CD4-positive, alpha-beta T cell treated with Interleukin-6 at 100 ng/mL for 8 hours (primary cell): Measurements from ENCODE around the gene PDGFA.

ENCODE experiments used
- DNase-seq: peaks from one replicate; pipeline ENCODE4 v3.0.0-alpha.2; 2020; ENCODE audit warnings: mixed read lengths, low spot score

Gene PDGFA

DNA sequence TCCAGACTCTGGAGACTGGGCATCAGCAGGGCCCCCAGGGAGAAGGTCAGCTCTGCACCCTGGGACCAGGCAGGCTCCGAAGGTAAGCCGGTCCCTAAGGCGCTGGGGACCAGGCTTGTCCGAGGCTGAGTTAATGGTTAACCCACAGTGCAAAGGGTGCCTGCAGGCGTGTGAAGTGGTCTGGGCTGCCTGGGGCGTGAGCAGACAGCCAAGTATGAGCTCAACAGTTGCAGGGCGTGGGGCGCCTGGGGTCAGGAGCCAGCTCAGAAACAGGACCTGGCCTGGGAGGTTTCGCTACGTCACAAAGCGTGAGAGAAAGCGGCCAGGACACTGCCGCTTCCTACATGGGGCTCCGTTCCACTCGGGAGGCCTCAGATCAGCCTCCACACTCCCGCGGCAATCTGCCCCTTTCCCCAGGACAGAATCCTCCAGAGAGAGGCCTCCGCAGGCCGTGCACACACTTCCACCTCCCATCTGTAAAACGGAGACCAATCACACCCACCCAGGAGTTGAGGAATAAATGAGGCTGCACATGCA, 16.0 kb downstream of the PDGFA start:
- DNase-seq = no peak

DNA sequence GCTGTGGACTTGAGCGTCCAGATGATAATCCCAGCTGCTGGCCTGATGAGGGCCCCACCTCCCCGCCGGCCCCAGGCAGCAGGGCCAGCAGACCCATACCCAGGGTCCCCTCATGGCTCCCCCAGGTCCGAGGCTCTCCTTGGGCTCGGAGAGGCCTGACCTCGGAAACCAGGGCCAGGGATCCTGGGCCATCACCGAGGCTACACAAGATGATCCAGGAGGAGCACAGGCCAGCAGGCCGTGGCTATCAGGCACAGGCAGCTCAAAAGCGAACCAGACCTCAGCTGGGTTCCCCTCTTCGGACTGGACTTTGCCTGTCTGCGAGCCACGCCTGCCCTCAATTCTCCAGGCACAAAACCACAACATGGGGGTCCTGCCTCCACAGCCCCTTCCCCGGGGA, 17.4 kb downstream of the PDGFA start:
- no peak for DNase-seq

DNA sequence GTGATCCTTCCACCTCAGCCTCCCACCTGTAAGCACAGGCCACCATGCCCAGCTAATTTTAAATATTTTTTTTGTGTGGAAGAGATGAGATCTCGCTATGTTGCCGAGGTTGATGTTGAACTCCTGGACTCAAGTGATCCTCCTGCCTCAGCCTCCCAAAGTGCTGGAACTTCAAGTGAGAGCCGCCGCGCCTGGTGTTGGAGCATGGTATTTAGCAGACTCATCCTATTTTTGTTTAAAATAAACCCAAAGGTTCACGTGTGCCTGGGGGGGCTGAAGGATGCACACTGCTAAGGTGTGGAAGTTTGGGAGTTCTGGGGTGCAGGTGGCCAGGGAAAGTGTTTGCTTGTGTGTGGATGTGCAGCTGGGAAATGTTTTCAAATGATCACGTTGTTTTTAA, 18.1 kb downstream of the PDGFA start:
- DNase-seq = no peak

DNA sequence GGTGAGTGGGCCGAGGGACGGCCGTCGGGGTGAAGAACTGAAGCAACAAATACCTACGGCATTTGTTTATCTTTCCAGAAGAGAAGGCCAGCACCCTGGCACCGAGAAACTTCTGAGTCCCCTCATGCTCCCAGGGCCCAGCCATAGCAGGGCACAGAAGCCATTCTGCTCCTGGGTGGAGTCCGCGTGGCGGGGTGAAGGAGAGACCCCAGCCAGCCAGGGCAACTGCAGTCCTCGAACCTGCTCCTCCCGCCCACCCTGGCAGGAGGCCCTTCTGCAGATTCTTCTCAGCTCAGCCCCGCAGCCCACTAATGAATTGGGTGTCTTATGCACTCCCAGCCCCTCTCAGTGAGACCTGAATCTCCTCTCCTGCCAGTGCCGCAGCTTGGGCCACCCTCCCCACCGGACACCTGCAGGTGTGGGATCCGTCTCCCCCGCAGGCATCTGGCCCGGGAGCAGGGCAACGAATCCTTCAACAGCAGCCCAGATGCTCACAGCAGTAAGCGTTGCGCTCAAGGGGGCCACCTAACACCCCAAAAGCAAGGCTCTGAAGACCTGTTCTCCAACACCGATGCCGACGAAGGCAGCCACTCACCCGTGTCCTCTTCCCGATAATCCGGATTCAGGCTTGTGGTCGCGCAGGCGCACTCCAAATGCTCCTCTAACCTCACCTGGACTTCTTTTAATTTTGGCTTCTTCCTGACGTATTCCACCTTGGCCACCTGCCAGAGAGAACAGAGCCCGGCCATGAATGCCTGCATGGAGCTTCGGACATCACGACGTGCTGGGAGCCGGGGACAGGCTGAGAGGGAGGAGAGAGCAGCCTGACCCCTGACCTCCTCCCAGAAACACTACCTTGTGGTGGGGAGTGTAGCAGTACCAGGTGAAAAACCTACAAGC, 18.9 kb downstream of the PDGFA start:
- DNase-seq = no peak

DNA sequence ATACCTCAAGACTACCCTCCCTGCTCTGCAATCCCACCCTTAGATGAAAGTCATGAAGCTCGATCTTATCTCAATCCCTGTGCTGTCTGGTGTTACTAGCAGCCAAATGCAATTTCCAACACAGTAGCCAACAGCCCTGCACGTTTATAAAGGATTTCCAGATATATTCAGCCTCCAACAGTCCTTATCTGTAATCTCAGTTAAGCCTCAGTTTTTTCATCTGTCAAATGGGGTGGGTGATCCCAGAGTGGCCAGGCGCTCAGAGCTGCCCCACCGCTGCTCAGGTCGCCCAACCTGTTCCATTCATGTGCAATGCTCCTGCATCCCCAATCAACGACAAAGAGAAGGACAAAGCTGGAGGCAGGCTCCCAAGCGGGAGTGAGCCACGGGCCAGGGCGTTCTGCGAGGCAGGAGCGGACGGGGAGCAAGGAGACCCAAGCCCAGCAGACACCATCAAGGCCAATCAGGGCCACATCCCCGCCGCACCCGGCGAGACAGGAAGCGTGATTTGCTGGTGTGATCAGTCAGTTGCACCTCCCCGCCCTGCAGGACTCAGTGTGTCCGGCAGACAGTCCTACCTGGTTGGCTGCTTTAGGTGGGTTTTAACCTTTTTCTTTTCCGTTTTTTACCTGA, 19.7 kb downstream of the PDGFA start:
- no peak for DNase-seq

DNA sequence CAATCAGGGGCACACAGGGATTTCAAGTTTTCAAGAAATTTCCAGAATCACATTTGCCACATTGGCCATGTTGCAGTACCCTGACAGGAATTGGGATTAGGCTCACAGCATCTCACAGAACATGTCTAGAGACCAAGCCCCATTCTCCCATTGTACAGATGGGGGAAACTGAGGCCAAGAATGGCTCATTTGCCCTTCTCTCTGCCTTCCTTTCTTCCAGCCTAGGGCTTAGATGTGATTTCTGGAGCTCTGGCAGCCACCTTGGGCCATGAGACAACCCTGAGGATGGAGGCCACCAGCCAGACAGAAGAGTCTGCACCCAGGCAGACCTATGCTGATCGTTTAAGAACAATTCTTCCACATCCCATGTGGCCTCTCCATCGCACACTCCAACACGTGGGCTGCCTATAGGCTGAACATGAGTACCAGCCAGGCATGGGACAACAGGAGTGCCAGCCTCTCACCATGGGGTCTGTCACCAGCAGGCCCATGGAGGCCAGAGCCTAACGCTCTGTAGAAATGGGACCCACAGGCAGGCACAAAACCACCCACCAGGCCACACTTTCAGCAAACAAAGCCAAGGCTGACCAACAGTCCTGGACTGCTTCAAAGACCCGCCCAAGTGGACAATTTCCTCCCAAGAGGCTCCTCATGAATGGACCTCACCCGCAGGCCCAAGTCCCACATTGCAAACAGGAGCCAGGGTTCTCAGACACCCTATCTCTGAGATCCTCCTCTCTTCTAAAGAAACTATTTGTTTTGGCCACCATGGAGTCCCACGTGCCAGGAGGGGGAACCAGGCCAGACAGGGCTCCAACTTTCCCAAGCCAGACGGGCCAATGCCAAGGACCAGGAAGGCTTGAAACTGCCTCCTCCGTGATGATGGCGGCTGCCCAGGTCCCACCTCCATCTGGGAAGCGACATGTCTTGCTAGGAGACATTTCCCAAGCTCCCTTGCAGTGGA, 20.7 kb downstream of the PDGFA start:
- DNase-seq = no peak

DNA sequence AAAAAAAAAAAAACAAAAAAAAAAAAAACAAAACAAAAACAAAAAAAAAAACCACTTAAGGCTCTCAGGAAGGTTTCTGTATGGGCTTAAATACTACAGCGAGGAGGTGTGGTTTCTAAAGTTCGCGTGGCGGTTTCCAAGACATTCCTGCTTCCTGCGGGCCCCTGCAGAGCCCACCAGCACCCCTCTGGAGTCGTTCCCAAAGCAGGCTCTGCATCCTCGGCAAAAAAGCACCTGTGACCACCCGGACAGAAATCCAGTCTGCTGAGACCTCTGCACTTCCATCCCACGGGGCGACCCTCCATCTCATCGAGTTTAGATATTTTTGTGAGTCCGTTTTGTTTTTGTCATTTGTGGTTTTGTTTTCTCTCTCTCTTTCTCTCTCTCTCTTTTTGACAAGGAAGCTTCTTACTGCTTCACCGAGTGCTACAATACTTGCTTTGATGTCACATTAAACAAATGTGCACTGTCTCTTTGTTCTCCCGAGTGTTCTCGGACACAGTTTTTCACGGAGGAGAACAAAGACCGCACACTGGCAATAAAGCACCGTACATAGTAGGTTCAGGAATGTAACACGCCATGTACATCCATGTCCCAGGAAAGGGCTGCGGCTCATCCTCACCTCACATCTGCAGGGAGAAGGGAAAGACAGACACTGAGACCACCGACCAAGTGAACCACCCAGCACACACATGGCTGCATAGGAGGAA, 21.5 kb downstream of the PDGFA start:
- no peak for DNase-seq

DNA sequence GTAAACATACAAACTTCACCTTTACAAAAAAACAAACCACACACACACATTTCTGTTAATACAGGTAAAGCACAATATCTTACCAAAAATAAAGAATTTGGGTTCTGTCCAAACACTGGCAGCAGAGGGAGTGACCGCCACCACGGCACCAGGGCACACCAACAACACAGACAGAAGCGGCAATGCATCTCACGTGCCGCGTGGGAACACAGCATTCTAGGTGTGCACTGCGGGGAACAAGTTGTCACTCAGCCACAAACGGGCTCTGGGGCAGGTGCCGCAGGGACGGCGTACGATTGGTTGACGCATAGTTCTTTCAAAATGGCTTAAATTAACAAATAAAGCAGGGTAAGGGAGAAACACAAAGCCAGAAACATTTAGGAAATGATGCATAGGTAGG, 22.3 kb downstream of the PDGFA start:
- DNase-seq = no peak

DNA sequence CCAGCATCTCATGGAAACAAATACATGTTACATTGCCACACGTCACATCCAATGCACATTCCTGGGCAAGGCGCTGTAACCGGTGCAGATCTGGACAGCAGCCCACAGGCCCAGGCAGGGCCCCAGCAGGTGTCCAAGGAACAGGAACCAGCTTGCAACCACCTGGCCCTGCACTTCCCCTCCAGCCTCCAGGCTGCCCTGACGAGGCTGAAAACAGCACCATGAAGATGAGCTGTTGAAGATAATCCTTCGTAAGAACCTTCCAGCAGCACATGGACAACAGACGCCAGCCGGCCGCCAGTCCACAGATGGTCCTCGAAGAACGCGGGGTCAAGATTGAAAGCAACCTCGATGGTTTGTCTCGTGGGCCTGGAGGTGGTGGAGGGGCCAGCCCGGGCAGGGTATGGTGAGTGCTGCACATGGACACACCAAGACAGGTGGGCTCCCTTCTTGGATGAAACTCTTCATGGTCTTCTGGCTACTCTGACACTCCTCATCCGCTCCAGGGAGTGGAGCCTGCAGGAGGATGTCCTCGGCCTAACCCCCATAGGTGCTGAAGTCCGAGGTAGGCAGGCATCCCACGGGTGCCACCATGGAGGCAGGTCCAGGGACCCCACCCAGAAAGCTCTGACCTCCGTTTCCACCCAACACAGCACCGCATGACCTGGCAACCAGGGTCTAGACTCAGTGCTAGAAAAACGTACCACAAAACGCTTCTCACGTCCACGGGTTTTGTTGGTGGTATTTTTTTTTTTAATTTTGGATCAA, 22.9 kb downstream of the PDGFA start:
- DNase-seq = no peak

DNA sequence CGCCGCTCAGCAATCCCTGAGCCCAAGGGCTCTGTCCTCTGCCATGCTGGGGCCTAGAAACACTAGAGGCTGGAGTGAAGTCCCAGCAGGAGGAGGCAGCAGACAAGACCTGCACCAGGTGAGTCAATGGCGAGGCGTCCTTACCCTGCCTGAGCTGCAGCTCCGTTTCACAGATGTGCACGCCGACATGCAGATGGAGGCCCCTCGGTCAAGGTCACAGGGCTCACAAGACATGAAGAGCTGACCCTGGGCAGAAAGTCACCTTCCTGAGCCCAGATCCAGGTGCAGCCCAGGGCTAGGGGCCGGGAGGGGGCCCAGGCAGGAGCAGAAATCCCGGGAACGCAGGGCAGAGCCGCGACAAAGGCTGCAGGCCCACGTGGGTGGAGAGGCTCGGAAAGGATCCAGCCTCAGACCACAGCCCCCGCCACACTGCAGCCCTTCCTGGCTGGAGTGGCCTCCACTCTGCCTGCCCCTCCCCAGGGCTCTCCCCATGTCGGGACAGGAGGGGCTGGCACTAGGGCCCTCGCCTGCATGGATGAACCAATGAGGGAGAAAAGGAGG, 23.8 kb downstream of the PDGFA start:
- DNase-seq = no peak

DNA sequence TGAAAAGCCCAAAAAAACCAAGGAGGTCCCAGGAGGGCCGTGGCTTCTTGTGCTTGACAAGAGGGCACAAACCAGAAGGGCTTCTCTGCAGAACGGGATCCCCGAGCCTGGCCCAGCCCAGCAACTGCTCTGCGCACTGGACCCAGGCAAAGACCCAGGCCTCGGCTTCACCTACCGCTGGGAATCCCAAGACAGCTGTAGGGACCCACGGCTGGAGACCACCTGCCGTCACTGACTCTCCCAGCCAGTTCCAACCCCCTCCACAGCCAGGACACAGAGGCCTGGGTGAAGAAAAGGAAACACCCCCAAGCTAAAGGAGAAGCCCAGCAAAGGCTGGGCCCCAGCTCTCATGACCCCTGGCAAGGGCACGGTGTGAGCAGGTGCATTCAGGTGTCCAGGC, 24.3 kb downstream of the PDGFA start:
- DNase-seq = no peak

DNA sequence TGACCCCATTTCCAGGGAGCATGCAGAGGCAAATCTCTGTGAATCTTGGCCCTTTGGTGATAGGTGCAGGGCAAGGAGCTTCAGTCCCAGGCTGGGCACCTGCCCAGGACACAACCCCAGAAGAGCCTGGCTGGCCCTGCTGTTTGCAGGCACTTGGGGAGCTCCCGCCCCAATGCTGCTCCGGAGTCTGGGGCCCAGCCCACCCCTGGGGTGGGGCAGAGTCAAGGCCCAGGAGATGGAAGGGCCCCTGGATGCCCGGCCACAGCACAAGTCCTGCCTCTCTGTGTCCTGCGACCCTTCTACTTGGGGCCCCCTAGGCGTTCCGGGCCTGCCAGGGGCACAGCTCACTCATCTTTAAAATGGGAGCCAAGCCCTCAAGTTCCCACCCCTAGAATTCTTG, 24.7 kb downstream of the PDGFA start:
- DNase-seq = no peak

DNA sequence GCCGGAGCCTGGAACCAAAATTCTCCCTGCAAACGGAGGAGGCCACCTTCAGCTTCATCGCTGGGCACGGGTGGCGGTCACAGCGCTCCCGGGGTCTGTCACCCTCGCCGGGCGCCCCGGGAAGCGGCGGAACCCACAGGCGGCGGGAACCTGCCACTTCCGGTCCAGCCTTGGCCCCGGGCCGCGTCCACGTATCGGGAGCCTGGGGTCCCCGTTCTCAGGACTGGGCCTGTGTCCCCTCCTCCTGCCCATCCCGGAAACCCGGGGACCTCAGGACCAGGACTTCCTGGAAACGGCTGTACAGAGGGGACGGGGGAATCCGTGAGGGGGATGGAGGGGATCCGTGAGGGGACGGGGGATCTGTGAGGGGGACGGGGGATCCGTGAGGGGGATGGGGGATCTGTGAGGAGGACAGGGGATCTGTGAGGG, 25.4 kb downstream of the PDGFA start:
- no peak for DNase-seq

DNA sequence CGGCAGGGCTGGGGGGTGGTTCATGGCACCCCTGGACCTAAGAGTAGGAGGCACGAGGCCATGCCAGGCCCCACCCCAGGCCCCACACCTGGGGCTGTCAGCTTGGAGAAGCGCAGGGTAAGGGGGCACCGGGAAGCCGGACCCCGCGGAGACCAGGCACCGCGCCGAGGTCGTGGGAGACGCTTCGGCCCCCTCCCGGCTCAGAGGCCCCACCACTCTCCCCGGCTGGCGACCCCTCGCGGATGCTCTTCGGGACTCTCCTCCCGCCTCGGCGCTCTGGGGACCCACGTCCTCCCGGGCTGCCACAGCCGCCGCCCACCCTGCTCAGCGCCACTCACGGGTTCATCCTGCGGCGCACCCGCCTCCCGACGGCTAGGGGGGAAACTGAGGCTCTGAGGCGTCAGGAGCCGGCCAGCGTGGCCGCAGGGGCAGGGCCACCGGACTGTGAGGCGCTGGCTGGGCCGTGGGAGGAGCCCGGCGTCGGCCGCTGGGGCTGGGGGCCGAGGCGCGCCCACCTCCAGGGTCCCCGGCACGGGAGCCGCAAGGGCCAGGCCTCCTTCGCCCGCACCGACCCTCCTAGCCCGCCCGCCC, 25.9 kb downstream of the PDGFA start:
- no peak for DNase-seq

DNA sequence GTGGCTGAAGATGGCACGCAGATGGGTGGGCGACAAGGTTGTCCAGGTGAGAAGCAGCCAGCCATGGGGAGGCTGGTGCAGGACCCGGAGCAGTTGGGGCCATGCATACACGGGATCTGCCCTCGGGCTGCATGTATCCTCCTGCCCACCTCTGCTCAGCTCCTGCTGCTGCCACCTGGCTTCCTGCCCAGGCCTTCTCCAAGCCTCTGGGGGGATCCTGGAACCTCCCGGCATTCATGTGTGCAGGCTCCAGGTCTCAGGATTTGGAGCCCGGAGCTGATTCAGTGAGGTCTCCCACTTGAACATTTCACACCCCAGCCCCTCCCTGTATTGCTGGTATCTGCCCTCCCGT, 27.0 kb downstream of the PDGFA start:
- no peak for DNase-seq

DNA sequence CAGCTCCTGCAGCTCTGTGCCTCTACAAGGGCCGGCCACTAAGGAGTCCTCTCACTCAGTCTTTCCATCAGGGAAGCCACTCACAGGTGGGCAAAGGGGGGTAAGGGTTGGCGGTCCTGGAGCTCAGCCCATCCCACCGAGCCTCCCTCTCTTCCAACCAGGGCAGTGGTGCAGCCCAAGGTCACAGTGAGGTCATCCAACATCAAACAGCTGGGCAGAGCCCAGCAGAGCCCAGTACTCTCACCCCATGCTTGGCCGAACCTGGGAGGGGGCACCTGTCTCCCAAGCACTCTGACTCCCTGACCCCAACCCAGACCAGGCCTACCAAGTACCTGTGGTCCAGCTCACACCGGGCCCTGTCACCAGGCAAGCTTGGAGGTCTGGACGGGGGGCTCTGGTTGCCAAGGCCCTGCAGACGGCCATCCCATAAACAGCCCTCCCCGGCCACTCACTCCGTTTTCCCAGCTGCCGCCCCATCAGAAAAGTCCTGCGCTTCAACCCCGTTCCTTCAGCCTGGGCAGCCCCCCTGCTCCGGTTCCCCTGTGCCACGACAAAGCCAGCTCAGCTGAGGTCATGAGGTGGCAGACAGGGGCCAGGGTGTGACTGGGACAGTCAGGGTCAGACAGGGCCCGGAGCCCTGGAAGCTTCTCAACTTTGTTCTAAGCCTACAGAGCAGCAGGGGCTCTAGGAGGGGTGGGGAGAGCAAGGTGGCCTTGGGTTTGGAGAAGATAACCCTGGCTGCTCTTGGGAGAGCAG, 27.5 kb downstream of the PDGFA start:
- DNase-seq = no peak

DNA sequence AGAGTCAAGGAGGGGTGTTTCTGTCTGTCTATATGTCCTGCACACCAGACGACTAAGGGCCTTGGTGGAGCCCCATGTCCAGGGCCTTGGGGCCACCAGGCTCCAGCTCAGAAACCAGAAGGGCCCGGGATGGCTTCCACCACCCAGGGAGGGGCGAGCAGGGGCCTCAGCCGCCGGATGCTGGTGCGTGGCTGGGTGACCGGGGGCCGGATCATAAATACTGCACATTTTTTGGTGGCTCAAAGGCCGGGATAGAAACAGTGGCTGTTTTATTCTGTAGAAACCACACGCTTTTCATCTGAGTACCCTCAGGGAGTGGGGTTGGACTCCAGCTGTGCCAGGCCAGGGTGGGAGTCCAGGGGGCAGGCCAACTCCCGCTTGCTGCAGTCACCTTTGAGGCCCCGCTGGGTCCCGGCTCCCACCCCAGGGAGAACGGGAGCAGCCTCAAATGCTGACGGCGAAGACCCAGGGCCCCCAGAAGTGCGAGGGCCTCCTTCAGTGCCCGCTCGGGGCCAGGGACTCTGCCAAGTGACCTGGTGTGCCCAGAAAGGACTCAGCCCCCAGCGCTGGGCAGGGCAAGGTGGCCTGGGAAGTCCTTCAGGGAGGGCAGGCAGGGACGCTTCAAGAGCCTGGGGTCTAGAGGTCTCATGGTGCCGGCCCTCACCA, 28.2 kb downstream of the PDGFA start:
- no peak for DNase-seq

DNA sequence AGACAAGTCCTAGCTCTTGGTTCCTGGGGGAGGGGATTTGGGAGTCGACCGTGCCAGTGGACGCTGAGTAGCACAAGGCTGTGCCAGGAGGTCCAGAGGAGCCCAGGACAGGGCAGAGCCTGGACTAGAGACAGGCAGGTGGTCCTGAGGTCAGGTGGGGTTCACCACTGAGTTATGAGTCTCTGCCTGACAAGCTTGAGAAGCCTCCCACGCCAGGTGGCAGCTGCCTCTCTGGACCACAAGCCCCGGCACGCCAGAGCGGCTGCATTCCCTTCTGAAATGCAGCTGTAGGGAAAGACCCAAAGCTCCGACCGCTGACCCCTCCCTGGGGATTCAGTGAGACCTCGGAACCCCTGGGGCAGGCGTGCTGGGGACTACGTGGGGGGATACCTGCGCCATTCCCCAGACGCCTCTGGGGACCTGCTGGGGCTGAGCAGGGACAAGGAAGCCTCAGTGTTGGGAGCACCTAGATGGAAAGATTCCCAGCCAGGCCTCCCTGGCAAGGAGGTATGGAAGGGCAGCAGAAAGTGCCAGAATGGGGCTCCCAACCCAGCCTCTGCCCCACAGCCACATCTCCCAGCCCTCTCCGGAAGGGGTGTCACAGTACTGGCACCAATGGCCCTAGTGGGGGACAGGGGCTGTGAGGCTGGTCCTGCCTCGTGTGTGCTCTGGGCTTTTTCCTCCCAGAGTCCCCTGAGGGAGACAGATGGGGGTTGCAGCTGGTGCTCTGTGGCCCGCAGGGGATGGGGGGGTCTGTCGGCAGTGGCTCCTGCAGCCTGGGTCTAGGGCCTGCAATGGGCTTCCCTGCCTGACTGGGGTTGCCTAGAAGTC, 29.0 kb downstream of the PDGFA start:
- DNase-seq = no peak
